Activated CD4-positive, CD25-positive, alpha-beta regulatory T cell treated with anti-CD3 and anti-CD28 coated beads, Interleukin-2, amount 50 U/mL, for 24 hours (primary cell): ENCODE measurements around the gene OTOGL.
A peak's percentile ranks its signal among the peaks of the same experiment; 100 is the strongest.
"Not testable (repeated sequence)": the region's sequence is repeated elsewhere in the genome, so short reads cannot be mapped to it uniquely, and the experiment has no call there.

ENCODE experiments used
- ATAC-seq, 2 donors: fragments of 150-1000 bp; cut with Tn5 transposase; one replicate each; pipeline ENCODE4 v1.10.0; 2021; ENCODE audit warnings: mild to moderate bottlenecking in 1 of 2, moderate library complexity in 1 of 2

Gene OTOGL

DNA sequence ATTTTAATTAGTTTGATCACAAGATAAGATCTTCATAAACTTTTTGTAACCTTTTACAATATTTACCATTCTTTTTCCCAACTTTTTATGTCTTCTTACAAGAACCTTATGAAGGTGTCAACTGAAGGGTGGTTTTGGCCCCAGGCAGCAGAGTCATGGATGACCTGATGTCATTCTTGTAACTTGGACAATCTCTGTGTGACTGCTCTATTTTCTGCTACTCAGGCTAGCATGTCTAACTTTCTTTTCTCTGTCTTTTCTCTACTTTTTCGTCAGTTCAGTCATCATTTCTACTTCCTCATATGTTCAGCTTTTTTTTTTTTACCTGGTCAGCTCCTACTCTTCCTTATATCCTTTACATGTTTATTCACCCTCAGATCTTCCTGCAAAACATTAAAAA, 194.0 kb downstream of the OTOGL start:
- no peak for ATAC-seq

DNA sequence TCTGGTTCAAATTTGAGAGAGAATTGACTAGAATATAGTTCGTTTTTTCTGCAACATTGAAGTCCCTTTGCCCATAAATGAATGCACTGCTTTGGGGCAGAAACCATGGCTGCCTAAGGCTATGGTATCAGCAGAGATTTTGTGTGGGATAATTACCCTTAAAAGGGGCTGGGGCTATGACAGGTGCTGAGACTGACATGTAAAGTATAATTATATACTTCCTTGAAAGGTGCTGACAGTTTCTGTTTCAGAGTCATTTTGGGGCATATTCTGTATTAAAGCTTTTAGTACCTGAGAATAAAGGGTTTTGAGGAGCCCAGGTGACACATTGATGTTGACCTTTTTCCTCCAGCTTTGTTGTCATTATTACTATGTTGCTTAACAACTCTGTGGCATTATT, 194.4 kb downstream of the OTOGL start:
- ATAC-seq: no peak

DNA sequence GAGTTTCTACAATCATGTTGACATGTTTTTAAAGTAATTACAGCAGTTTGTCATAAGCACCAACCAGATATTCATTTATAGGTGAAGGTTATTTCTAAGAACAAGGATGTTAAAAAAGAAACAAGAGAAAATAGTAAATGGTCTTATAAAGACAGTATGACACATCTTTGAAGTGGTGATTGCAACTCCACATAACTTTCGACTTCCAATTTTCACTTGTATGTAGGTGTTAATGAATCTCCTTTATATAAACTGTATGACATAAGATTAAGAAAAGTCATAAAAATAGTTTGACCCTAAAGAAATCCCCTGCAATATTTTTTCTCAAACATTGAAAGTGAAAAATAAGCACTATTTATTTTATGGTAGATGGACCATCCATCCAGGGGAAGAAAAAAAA, 199.9 kb downstream of the OTOGL start:
- ATAC-seq: no peak

DNA sequence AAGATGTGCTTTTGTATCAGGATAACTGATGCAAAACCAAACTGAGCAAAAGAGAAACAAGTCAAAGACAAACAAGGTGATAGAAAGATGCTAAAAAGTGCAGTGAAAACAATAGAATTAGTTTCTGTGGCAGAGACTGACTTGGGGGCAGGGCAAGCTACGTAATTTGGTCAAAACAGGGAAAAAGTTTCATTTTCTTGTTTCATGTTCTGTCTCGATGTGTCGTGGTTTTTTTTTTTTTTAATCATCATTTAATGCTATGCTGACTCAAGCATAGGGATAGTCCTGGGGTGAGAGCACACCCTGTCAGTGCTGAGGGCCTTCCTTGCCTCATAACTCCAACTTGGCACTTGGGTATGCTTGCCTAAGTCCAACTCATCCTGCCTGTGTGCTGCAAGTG, 200.6 kb downstream of the OTOGL start:
- ATAC-seq: no peak

DNA sequence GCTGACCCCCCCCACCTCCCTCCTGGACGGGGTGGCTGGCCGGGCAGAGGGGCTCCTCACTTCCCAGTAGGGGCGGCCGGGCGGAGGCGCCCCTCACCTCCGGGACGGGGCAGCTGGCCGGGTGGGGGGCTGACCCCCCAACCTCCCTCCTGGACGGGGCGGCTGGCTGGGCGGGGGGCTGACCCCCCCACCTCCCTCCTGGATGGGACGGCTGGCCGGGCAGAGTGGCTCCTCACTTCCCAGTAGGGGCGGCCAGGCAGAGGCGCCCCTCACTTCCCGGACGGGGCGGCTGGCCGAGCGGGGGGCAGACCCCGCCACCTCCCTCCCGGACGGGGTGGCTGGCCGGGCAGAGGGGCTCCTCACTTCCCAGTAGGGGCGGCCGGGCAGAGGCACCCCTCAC, 208.1 kb downstream of the OTOGL start:
- ATAC-seq: not testable (repeated sequence)

DNA sequence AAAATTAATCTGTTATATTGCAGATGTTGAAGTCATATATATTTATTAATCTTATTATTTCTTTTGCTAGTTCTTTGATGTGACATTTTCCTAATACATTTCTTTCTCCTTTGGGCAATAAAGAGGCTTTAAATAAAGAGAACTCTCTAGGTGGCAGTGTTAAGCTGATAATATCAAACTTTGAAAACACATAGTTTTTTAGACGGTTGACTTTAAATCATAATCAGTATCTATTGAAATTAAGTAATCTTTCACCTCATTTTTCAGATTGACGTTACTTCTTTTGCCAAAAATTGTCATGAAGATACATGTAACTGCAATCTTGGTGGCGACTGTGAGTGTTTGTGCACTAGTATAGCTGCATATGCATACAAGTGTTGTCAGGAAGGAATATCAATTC, 213.9 kb downstream of the OTOGL start:
- no peak for ATAC-seq

DNA sequence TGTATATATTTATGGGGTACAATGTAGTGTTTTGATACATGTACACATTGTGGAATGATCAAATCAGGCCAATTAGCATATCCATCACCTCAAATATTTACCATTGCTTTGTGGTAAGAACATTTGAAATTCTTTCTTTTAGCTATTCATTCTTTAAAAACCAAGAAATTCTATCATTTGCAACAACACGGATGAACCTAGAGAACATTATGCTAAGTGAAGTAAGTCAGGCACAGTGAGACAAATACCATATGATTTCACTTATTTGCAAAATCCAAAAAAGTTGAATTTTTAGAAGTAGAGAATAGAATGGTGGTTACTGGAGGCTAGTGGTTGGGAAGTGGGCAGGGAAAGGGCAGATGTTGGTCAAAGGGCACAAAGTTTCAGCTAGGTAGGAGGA, 215.4 kb downstream of the OTOGL start:
- ATAC-seq: no peak

DNA sequence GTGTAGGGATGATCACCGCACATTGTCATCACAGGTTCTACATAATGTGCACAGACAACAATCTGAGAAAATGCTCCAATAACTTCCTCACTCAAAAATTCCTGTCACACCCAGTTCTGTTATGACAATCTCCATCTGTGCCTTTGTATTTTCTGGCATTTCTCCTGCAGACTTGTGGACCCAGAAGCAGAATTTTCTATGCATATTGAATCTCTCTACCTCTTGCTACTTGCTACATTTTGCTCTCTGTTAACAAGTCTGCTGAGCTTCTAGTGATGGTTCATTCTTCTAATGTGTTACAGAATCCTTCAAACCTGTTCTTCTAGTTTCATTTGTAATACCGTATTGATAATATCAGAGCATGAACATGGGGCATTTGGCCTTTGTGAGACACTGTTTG, 216.9 kb downstream of the OTOGL start:
- no peak for ATAC-seq

DNA sequence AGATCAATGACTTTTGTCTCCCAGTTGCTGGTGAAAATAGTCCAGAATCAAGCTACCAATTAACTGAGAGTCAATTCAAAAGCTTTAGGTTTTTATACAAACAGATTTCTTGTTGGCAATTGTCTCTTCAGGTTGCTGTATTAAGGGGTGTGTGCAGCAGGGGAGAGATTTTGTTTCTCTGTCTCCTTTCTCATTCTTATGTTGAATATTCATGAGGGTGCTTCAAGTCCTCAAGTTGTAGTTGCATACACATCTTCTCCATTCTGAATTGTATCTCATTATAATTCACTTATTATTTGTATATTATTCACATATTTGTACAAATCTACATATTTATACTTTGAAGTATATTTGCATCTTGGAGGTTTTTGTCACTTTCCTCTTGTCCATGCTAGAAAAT, 218.0 kb downstream of the OTOGL start:
- no peak for ATAC-seq

DNA sequence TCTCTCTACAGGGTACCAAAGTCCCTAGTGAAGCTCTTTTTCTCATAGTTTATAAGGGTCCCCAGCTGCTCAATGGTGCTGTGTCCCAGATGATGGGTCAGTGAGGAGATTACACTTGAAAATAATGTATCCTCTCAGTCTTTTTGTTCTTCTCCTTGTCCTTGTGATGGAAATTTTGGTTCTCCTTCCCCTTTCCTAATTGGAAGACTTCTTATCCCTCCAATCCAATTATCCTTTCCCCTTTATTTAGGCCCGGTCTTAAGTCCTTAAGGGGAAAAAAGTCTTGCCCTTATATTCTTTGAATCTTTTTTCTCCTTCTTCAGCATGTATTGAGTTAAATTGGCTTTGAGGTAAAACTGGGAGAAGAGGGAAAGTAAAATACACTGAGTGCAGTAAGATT, 218.6 kb downstream of the OTOGL start:
- no peak for ATAC-seq

DNA sequence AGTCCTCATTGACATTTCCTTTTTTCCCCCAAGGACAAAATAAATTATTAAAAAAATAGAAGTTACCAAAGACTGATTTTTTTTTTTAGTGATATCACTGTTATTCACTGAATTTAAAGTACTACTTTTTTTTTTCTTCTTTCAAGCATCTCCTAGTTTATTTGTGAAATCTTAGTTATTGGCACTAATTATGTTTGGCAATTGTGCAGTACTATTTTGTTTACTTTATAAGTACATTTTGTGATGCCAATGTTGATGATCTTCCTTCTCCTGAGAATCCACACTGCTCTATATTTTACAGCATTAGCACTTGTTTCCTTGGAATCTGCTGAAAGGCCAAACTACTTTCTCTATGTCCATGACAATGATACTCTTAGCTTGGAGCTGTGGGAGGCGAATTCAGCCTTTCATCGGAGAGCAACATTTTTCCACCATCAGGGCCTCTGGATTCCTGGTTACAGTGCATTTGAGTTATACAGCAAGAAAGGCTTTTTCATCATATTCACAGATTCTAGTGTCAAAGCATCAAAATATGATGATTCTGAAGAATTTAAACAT, 220.9 kb downstream of the OTOGL start:
- no peak for ATAC-seq

DNA sequence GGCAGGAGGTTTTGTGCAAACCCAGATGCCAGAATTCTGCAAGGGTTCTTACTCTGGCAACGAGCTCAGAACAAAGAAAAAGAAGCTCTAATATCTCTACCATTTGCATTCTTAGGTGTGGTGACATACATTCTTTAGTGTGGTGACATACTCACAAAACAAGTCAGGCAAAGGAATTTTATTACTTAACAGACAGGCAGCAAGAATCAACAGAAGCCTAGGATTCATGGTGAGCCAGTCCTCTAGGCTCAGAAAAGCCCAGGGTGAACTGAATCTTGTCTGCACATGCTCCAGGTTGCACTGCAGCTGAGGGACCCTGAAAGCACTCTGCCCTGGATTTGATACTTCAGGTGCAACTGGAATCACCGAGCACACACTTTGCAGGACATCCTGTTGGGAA, 222.3 kb downstream of the OTOGL start:
- ATAC-seq: no peak

DNA sequence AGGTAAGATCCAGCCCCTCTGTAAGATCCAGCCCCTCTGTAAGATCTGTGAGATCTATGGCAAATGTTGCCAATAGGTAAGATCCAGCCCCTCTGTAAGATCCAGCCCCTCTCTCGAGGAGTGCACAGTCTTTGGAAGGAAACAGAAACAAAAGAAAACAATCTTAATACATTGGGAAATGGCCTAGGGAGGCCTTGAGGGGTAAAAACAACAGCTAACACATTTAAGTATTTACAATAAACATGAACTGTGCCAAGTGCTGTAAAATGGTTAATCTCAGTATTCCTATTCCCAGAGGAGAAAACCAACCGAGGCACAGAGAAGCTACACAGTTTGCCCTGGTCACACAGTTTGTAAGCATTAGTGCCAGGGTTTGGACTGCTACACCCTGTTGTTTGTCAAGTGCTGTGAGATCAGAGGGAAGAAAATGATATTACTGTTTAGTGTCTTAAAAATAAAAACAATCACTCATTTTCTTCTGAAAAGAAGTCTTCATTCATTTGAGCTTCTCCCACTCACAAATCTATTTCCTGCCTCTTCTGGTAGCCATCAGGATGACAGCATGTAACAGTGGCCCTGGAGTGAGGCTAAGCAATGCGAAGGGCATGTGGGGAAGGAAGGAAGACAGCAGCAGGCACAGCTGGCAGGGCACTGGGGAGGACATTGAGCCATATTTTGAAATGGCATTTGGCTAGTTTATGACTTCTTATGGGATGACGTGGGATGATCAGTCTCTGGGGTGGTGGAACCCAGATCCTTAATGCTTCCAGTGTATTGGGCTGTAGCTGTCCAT, 226.0 kb downstream of the OTOGL start:
- ATAC-seq: no peak

DNA sequence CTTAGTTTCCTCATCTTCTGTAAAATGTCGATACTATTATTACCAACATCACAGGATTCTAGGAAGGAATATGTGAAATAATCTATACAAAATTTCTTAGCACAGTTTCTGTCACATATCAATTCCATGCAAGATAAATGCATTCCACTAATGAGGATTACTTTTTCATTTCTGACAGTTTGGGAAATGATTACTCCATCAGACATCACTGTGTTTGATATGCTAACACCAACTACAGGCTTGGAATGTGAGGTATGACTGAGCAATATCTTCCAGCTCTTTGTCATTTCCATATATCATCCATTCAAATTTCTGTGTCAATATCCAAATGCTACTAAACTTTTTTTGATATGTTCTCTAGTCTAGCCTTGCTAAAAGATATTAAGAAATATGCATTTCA, 233.5 kb downstream of the OTOGL start:
- no peak for ATAC-seq

DNA sequence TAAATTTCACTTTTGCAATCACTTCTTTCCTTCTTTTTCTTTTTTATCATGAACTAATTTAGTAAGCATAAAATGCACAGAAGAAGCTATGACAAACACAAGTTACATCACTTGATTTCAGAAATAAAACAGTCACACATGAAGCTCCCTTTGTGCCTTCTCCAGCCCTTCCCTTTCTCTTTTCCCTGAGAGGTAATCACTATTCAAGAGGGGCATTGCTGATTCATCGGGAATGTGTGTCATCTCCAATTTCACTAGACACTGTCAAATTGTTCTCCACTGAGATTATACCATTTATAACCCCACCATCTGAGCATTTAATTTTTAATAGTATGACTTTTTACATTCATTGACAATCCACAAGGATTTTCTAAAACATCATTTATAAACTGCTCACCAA, 253.1 kb downstream of the OTOGL start:
- ATAC-seq: no peak

DNA sequence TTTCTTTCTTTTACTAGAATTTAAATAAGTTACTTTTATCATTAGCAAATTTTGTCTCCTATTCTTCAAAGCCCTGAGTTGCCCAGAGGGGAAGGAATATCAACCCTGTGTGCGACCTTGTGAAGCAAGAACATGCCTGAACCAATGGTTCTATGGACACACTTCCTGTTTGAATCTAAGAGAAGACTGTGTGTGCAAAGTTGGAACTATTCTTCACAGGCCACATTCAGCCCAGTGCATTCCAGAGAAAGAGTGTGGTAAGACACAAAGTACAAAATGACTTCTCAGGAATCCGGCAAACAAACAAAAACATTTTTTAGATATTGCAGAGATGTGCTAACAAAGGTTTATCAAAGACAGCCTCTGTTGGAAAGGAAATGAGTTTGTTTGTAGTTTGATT, 253.9 kb downstream of the OTOGL start:
- ATAC-seq: no peak

DNA sequence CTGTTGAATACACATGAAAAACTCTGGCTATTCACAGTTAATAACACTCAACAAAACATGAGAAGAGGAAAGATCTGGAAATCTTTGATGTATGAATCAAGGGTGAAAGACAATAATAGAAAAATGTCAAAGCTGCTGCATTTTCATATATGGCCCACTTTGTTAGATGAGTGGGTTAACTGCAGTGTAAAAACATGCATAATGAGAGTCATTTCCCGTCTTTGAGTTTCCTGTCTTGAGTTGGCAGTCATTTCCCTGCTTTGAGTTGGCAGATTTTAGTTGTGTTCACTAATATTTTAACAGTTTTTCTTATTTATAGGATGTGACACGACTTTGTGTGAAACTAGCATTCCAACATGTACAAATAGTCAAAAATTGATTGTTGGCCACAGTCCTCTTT, 256.8 kb downstream of the OTOGL start:
- ATAC-seq: no peak

DNA sequence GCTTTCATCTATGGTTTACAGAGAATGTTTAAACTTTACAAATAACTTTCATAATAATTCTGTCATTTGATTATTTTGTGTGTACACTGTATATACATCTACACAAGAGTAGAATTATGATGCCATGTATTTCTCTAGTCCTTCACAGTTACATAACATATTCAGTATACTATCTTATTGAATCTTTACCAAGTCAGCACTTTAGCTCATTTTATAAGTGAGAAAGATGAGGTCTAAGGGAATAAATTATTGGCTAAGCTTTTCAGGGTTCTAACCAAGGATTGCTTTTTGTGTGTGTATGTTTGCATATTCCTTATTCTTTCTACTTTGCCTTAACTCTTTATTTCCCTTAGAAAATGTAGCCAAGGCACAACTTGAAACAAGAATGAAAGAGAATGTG, 260.4 kb downstream of the OTOGL start:
- no peak for ATAC-seq

DNA sequence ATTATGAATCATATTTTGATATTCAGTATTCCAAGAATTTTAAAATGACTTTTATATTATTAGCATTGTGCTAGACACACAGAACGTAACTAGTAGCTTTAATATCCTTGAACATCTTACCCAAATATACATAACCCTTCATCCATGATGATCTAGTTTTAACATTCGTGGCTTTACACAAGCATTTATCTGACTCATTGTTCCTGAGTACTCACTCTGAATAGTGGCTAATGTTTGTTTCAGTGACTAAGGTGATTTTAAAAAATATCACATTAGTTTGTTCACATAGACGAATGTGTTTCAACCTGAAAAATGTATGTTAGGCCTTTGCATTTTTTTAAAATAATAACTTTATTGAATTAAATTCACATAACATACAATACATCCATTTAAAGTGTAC, 264.7 kb downstream of the OTOGL start:
- ATAC-seq: no peak

DNA sequence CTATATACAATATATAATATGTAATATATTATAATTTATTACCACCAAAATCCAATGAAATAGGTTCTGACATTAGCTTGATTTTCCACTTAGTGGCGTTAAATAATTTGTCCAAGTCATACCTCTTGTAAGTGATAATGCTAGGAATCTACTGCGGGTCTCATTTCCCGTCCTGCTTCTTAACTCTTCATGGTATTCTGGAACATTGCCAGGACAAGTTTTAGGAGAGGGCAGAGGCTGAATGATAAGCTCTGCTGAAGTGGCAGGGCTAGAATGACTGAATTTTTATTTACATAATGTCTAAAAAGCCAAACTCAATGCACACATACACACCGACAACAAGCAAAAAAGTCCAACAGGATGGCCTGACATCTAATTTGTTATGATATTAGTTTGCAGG, 274.3 kb downstream of the OTOGL start:
- no peak for ATAC-seq

DNA sequence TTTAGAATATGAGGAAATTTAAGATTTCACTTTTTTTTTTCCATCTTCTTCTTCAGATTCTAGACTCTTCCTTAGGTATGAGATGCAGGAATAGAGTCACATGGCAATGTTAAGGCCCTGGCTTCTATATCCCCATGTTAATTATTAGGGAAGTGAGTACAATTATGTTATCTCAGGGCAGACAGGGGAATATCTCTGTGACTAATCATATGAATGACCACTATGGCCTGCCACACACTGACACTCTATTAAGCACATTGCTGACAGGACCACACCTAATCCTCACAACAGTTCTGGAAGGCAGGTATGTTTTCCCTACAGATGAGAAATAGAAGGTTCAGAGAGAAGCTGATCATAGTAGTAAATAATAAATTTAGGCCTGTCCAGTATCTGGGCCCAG, 275.3 kb downstream of the OTOGL start:
- ATAC-seq: no peak

DNA sequence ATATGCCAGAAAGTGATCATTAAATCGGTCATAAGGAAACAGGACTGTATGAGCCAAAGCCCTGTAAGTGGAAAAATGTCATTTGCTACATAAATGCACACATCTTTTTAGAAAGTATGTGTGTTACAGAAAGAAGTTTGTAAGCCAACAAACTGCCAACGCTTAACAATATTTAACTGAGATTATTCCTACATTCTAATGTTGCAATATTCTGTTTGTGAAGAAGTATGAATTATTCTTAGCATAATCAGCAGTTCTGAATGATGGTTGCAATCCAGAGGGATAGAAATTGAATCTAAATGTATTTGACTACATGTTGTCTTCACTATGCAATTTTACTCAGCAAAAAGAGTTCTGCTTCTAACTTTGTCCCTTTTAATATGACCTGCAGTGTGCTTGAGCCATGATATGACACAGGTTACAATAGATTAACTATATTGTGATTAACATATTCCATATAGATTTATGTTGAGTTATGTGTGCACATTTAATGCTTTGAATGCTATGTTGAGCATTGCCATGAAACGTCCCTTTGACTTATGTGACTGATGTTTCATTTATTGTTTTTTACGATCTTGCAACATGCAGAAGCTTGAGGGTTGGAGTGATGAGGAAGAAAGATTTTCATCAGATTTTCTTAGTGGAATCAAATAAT, 277.9 kb downstream of the OTOGL start:
- ATAC-seq: no peak

DNA sequence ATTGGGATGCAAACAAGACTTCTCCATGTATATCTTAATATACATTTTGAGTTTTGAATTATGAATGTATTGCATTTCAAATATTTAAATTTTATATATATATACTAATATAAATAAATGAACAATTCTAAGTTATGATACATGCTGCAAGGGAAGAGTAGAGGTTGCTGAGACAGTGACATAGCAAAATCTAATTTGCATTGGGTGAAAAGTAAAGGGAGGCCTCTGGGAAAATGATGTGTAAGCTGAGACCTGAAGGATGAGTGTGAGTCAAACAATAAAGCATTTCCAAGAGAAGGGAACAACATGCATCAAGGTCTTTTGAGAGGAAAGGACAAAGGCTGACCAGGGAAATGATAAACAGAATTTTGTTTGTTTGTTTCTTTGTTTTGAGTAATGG, 281.8 kb downstream of the OTOGL start:
- ATAC-seq: no peak

DNA sequence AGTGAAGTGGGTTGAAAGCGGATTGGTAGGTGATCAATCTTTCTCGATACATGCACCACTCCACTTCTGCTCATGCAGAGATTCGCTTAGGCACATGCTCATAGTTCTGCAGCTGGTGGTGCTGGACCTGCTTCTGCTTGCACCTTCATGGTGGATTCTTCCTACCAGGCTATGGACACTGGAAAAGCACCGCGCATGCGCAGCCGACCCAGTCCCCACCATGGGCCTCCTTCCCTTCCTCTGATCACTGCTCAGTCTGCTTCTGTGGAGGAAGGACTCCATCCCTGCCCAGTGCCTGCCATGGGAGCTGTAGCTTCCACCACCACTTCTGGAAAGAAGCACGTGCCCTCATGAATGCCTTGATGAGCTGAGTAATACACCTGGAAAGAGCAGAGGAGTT, 282.9 kb downstream of the OTOGL start:
- ATAC-seq: peak in 1 of 2 donors; percentile 17
